SH-SY5Y (cell line): Measurements from ENCODE around the gene ITGA7.

Experiments used
- GATA2 ChIP-seq: IDR thresholded peaks from 2 replicates; pipeline ENCODE4 v1.6.1; 2011; ENCODE audit warnings: mild to moderate bottlenecking, low read depth, low read length
- GATA3 ChIP-seq: IDR thresholded peaks from 2 replicates; pipeline ENCODE4 v1.6.1; 2011; ENCODE audit warnings: low read depth, mild to moderate bottlenecking, low read length, moderate library complexity

The ITGA7 gene

DNA sequence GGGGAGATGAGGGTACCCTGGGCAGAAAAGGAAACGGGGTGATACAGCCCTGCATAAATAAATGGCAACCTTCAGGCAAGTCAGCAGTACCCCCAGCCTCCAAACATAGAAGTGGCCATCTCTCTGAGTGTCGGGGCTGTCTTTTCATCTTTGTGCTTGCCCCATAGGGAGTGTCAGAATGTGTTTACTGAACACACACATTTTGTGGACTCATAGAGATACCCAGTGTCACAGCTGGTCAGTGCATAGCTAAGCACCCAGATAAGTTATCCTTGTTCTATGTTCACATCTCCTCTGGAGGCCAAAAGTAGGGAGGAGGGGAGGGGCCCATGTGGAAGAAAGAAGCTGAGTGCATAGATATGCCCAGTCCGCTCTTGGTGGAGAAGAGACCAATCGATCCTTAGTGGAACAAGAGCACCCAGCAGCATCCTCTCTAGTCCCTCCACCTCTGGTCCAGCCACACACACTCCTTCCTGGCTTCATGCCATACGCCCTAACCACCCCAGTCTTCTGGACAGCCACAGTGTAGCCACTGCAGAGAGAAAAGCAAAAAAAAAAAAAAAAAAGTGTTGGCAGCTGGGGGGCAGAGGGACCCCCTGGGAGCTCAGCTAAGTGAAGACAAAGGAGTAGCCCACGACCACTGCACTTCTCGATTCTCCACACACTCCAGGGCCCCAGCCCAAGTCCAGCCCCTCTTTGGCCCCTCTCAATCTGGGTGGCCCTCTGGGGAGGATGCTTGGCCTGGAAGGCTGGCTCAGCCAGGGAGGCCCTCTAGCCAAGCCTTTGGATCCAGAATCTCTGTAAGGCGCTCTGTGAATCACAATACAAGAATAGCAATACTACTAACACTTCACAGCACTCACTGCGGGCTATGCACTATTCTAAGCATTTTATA lies 2.6 kb downstream of the ITGA7 start:
- TF ChIP-seq GATA3: no peak
- TF ChIP-seq GATA2: no peak

DNA sequence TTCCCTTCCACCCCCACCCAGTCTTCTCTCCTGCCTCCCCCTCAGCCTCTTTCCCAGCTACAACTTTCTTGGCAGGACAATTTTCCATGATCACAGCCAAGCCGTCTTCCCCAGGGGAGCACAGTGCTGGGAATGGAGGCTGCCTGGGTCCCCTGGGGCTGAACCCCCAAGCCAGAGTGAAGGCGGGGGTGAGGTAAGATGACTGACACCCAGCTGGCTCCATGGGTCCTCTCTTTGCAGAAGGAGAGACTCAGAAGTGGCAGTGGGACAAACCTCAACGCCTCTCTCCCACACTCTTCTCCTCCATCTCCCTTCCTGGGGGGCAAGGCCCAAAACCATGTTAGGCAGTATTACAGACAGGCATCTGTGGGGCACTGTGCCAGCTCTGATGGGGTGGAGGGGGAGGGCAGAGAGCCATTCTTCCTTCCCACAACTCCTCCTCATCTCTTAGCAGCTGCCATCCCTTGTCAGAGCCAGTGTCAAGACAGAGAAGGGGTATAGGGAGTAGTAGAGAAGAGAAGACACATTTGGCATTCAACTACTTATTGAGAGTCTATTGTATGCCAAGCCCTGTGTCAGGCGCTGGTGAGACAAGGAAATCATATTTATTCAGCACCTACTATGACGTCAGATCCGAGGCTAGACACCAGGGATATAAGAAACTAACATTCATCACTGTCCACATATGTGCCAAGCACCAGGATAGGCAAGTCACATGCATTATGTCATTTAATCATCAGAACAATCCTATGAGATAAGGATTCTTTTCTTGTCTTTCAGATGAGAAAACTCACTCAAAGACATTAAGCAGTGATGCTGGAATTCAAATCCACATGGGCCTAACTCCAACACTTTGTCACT lies 3.6 kb downstream of the ITGA7 start:
- TF ChIP-seq GATA2 (no peak), GATA3 (no peak)

- no peak for TF ChIP-seq GATA3
- no peak for TF ChIP-seq GATA2
These were observed 4.4 kb downstream of the ITGA7 start for GRCh38 chr12:55703288-55703687.

DNA sequence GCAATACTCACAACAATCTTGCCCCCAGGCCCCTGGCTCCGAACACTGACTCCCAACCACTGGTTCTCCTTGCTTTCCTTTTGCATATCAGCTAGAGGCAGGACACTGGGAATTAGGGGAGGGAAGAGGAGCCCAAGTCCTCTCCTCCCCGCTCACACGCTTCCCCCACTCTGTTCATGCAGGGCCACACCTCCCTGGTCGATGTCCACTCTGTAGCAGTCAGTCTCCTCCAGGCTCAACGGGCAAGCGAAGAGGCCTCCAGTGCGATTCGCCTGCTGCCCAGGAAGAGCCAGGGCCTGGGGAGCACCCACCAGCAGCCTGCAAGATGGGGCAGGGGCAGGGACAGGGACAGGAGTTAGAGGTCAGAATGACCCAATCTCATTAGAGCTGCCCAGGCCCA lies 4.8 kb downstream of the ITGA7 start:
- TF ChIP-seq GATA2: no peak
- no peak for TF ChIP-seq GATA3

DNA sequence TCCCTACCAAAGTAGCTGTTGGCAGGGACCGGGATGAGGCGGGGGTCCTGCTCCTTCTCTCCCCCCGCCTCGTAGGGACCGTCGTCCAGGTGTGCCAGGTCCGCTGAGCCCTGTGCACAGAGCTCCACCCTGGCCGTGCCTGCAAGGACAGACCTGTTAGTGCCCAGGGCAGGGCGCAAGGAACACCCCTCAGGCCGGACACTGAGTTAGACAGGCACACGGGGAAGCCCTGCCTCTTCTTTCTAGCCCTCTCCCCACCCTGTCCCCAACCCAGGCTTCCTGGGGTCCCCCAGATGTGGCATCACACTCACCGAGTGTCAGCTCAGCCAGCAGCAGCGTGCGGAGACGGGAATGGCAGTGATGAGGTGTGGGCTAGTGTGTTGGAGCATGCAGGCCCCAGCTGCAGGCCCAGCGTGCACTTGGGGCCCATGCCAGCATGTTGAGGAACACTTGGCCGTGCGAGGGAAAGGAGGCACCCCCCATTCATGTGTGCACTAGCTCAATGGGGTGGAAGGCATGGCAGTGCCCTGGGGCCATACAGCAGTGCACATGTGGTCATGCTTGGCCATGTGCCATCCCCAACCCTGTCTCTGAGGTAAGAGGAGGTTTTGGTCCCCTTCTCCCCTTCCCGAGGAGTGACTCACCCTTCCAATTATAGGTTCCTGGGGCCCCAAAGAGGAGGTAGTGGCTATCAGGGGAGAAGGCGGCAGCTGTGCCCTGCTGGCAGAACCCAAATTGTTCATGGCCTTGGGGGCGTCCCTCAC lies 7.3 kb downstream of the ITGA7 start:
- TF ChIP-seq GATA3: no peak
- no peak for TF ChIP-seq GATA2

DNA sequence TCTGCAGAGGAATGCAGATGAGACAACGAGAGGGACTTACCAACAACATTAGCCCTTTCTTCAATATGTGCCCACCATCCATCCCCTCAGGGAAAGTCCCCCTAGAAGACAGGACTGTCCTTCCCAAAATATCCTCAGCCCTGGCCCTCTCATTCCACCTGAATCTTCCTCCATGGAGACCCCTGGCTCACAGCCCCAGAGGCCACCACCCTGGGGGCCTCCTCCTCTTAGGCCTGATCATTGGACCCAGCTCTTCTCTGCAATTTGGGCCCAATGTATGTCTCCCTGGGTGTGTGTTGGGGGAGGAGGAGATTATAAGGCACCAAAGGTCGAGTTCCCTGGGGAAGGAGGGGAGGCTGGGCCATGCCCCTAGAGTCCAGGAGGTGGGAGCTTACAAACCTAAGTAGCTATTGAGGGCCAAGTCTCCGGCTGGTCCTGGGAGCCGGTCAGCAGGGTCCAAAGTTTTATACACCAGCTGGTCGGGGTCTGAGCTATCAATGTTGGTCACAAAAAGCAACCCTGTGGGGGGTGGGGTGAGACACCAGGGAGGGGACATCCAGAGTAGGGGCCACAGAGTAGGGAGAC lies 8.1 kb downstream of the ITGA7 start:
- TF ChIP-seq GATA3 (no peak), GATA2 (no peak)

DNA sequence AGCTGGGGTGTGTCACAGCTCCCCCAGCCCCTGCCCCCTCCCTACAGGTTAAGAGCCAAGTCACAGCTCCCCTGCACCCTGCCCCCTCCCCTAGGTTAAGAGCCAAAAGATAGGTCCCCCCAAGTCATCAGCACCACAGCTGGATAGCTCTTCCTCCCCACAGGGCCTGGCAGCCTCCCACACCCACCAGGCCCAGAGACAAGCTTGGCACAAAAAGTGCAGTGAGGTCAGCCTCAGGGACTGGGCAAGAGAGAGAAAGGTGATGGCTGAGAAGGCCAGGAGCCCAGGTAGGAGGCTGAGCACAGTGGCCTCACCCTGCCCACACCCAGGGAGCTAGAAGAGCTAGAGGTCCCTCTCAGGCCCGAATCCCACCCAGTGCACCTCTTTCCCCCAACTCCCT lies 8.7 kb downstream of the ITGA7 start:
- TF ChIP-seq GATA2 (no peak), GATA3 (no peak)

DNA sequence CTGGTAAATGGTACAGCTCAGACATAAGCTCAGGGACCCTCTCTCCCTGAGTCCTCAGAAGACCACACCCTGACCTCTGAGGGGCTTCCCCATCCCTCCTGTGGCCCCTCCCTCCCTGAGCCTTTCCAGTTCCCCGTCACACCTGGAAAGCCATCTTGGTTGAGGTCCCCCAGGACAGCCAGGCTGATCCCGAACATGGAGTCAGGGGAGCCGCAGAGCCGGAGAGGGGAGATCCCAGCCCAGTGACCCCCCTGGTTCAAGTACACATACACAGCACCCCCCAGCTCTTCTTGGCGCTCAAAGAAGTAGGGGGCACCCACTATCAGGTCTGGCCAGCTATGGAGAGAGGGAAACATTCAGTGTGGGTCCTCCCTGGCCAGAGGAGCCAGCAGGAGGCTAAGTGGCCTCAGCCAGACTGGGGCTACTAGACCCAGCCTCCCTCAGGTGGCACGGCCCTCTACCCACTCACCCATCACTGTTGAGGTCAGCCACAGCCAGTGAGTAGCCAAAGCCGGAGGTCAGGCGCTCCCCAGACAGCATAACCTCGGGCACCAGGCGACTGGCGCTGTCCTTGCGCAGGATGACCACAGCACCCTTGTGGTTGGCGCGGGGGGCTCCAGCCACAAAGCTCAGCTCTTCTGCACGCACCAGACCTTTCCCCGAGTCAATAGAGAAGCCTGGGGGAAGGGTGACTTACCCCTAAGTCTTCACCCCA lies 9.3 kb downstream of the ITGA7 start:
- TF ChIP-seq GATA3 (no peak), GATA2 (no peak)

- no peak for TF ChIP-seq GATA2
- TF ChIP-seq GATA3: no peak
These were observed 10.0 kb downstream of the ITGA7 start for GRCh38 chr12:55697686-55698085.

DNA sequence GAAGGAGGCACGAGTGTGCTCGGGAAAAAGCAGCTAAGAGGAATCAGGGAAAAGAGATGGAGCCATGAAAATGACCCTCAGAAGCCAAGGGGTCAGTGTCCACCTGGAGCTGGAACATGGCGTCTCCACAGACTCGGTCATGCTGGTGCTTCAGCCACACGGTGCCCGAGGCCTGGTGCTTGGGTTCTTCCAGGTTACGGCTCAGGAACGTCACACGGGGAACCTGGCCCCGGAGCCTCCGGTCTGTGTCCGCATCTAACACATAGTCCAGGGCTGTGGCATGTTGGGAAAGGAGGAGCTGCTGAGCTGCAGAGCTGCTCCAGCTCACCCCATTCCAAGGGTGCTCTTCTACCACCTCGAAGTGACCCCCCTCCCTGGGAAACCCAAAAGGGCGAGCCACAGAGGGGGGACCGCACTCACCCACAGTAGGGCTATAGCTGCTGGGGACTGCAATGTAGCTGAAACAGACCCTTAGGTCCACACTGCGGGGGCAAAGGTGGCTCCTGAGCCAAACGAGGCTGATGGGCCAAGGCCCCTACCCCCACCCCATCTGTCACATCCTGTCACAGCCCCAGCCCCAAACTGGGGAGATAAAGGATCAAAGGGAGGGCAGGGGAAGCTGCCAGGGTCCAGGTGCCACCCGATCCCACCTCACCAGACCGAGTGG lies 10.8 kb downstream of the ITGA7 start:
- TF ChIP-seq GATA2 (no peak), GATA3 (no peak)

- no peak for TF ChIP-seq GATA3
- TF ChIP-seq GATA2: no peak
These were observed 11.6 kb downstream of the ITGA7 start for GRCh38 chr12:55696141-55696540.

DNA sequence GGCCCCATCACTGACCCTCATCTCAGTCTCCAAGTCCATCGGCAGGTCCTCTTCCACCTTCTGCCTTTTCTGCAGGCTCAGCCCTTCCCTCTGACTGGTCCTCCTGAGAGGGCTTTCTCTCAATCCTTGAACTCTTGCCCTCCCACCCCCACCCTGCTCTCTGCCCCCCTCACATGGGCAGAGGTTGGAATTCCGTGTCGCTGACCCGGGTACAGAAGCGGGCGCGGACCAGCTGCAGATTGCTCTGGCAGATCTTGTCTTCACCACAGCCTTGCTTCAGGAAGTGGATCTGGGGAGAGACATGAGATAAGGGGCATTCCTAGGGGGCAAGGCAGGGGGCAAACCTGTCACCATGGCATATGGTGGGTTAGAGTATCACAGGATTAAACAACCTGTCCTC lies 12.4 kb downstream of the ITGA7 start:
- TF ChIP-seq GATA2 (no peak), GATA3 (no peak)

- TF ChIP-seq GATA3: no peak
- TF ChIP-seq GATA2: no peak
These were observed 13.1 kb downstream of the ITGA7 start for GRCh38 chr12:55694651-55695050.
